Measurements from ENCODE around the gene SLC52A1.
"Not testable (repeated sequence)": the region's sequence is repeated elsewhere in the genome, so short reads cannot be mapped to it uniquely, and the experiment has no call there.

SLC52A1 gene

GRCh38 chr17:5035315-5035714 is at the start of gene SLC52A1:
Gene SLC52A1 (minus strand): TSS chr17:5035426. CDS start chr17:5034606, 820 bp downstream.
- DNase-seq (ENCODE audit: low read depth), result no peak

DNA sequence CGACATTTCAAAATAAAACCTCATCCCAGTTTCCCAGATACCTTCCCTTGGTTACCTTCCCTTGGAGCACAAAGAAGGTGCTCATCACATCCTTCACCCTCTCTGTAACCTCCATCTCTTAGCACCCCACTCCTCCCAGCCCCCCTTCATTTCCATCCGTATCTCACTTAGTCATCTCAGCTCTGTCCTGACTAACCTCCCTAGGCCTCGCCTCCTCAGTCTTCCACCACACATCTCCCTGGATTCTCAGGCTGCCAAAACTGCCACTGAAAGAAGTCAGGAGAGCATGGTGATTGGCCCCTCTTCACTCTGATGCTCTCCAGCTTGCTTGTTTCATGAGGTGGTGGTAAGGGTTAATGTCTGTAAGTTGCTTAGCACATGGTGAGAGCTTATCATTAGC is 45.4 kb upstream of the SLC52A1 start:
- no peak for DNase-seq (ENCODE audit: low read depth)

DNA sequence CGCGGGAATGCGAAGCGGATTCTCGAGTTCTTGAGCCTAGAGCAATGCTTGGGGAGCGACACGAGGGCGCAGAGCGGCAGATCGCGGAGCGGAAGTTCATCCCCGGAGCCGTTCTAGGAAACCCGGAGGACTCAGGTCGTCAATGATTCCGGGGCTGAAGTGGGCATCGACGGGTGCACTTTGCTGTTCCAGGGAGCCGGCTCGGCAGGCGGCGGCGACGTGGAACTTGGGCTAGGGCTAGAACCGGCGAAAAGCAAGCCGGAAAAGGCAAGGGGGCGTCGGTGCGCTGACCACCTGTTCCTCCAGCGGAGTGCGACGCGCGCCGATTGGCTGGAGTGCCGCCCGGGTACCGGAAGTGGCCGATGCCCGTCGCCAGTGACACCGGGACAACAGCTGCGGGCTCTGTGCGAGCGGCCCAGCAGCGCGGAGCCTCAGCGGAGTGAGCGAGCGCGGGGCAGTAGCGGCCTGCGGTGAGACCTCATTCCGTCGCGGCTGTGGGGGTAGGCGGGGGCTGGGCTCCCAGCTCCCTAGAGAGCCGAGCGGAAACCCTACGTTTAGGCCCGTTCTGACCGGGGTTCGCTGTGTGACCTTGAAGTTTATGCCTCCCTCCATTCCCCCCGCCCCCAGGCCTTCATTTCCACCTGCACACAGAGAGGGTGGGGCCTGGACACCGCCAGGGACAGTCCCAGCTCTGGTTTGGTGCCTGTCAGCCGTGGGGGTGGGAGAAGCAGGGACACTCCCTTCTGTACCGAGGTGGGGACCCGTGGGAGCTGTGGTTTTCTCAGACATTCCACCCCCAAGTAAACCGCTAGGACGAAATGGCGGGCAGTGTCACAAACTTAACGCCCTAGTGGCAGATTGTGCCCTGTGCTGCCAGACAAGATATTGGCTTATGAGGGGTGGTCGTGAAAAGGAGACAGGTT is 43.1 kb upstream of the SLC52A1 start, which contains the start of gene ZFP3:
TSS of gene ZFP3 (plus strand) at position 362 of the 923 bp plus-strand sequence. CDS start 13,038 bp downstream, outside the sequence.
- peak; percentile 10 for DNase-seq (ENCODE audit: low read depth)

GRCh38 chr17:5077781-5078105 is 42.5 kb upstream of the SLC52A1 start:
- no peak for DNase-seq (ENCODE audit: low read depth)

GRCh38 chr17:5077275-5077674 is 42.0 kb upstream of the SLC52A1 start:
- DNase-seq (ENCODE audit: low read depth), result not testable (repeated sequence)

GRCh38 chr17:5075472-5075871 is 40.2 kb upstream of the SLC52A1 start:
- DNase-seq (ENCODE audit: low read depth), result not testable (repeated sequence)

GRCh38 chr17:5069724-5070123 is 34.5 kb upstream of the SLC52A1 start:
- no peak for DNase-seq (ENCODE audit: low read depth)

- DNase-seq (ENCODE audit: low read depth), result no peak
These were observed 33.0 kb upstream of the SLC52A1 start for GRCh38 chr17:5068236-5068635.

DNA sequence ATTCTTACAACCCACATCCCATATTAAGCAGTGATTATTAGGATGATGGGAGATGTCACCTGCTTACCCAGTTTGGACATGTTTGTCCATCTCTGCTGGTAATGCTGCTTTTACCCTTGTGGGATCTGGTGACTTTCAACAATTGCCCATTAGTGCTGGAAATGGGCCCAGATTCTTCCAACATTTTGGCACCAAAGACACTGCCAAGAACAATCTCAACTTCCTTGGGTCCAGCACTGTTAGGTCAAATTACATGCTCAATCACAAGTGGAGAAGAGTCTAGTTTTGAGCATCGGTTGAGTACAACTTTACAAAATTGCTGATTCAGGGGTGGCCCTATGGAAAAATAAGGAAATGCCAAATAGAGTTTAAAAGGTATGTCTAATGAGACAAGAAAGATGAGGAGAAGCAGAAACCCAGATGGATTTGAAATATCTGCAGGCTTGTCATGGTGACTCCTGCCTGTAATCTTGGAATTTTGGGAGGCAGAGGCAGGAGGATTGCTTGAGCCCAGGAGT is 30.1 kb upstream of the SLC52A1 start:
- no peak for DNase-seq (ENCODE audit: low read depth)

GRCh38 chr17:5055543-5055942 is 20.3 kb upstream of the SLC52A1 start:
- no peak for DNase-seq (ENCODE audit: low read depth)

DNA sequence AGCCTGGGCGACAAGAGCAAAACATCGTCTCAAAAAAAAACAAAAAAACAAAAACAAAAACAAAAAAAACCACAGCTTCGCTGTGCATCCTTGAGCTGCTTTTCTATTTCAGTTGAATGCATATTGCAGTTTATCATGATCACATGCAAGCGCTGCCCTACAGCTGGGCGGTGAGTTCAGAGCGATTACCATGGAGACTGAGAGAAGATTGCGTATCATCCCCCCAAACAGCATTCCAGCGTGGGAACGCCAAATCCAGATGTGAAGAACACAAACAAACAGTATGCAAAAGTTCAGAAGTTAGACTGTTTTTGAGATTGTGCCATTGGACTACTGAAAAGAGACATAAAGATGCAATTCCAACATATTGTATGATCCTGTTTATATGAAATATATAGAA is 15.1 kb upstream of the SLC52A1 start:
- DNase-seq (ENCODE audit: low read depth), result no peak

- no peak for DNase-seq (ENCODE audit: low read depth)
These were observed 14.2 kb upstream of the SLC52A1 start for GRCh38 chr17:5049314-5049841.

- no peak for DNase-seq (ENCODE audit: low read depth)
These were observed 12.2 kb upstream of the SLC52A1 start for GRCh38 chr17:5047446-5047845.

- no peak for DNase-seq (ENCODE audit: low read depth)
These were observed 10.3 kb upstream of the SLC52A1 start for GRCh38 chr17:5045496-5045895.

- no peak for DNase-seq (ENCODE audit: low read depth)
These were observed 9.4 kb upstream of the SLC52A1 start for GRCh38 chr17:5044630-5045029.

GRCh38 chr17:5043524-5043923 is 8.3 kb upstream of the SLC52A1 start:
- DNase-seq (ENCODE audit: low read depth), result no peak

GRCh38 chr17:5042157-5043022 is 7.2 kb upstream of the SLC52A1 start:
- DNase-seq (ENCODE audit: low read depth), result no peak

DNA sequence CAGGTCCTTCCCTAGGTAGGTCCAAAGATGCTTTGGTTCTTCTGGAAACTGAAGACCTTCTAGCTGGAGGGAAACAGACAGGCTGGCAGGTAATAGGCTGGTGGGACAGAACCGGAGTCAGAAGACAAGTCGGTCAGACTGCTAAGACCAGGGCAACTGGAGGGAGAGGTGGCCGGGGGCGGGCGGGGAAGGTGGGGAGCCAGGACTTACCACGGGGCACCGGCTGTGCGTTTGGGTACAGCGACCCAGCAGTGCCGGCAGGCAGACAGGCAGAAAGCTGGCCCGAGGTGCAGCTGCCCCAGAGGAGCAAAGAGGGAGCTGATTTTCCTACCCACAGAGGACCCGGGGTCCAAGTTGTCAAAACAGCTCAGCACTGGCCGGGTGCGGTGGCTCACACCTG is 575 bp downstream of the SLC52A1 start:
- DNase-seq (ENCODE audit: low read depth), result no peak

GRCh38 chr17:5034063-5034462 is 1.2 kb downstream of the SLC52A1 start:
- DNase-seq (ENCODE audit: low read depth), result no peak

DNA sequence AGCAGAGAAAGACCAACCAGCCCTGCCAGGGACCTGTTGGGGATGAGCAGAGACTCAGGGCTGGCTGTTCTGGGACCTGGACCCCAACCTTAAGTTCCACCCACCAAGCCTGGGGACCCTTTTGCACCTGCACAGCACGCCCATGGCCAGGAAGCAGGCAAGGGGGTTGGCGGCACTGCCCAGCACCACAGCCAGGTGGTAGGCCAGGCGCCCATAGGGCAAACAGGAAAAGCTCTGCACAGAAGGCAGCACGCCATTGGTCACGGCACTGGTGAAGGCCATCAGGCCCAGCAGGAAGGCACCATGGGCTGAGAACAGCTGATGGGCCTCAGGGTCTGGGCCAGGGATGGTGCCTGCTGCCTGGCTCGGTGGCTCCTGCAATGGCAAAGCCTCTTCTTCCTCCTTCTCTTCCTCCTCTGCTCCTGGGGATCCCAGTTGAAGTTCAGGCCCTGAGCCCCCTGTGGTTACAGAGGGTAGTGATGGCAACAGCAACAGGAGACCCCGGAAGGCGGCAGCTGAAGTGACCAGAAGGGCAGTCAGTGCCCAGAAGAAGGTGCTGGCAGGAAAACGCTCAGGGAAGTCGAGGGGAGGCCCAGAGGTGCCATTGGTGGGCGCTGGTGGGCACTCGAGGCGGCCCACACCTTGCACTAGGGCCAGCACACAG is 1.7 kb downstream of the SLC52A1 start:
- no peak for DNase-seq (ENCODE audit: low read depth)

GRCh38 chr17:5032865-5033264 is 2.4 kb downstream of the SLC52A1 start:
- no peak for DNase-seq (ENCODE audit: low read depth)

Data from HS-5 (cell line).